GM06990 (cell line): ENCODE measurements around the gene EFNA1.
A peak's percentile ranks its signal among the peaks of the same experiment; 100 is the strongest.

Source experiments
- DNase-seq: peaks from one replicate; pipeline ENCODE4 v3.0.0-alpha.2; 2011; ENCODE audit not compliant: insufficient read length; ENCODE audit errors: extremely low read depth
- H3K27me3 ChIP-seq: replicated peaks from 2 replicates; pipeline ENCODE4 v1.6.0; 2011; ENCODE audit warnings: low read length; ENCODE audit not compliant: control insufficient read depth, insufficient read depth
- H3K36me3 ChIP-seq: 2 replicates; pipeline ENCODE4 v1.5.1; 2011; ENCODE audit warnings: low read length; ENCODE audit not compliant: control insufficient read depth, insufficient read depth
- H3K4me3 ChIP-seq: replicated peaks from 2 replicates; pipeline ENCODE4 v1.5.1; 2011; ENCODE audit warnings: low read depth, mild to moderate bottlenecking, control low read depth, low read length
- CTCF ChIP-seq: IDR thresholded peaks from 2 replicates; pipeline ENCODE4 v1.5.1; 2011; ENCODE audit warnings: low read length, control low read depth, mild to moderate bottlenecking, inconsistent platforms; ENCODE audit not compliant: insufficient read depth, poor library complexity, severe bottlenecking

Gene EFNA1

DNA sequence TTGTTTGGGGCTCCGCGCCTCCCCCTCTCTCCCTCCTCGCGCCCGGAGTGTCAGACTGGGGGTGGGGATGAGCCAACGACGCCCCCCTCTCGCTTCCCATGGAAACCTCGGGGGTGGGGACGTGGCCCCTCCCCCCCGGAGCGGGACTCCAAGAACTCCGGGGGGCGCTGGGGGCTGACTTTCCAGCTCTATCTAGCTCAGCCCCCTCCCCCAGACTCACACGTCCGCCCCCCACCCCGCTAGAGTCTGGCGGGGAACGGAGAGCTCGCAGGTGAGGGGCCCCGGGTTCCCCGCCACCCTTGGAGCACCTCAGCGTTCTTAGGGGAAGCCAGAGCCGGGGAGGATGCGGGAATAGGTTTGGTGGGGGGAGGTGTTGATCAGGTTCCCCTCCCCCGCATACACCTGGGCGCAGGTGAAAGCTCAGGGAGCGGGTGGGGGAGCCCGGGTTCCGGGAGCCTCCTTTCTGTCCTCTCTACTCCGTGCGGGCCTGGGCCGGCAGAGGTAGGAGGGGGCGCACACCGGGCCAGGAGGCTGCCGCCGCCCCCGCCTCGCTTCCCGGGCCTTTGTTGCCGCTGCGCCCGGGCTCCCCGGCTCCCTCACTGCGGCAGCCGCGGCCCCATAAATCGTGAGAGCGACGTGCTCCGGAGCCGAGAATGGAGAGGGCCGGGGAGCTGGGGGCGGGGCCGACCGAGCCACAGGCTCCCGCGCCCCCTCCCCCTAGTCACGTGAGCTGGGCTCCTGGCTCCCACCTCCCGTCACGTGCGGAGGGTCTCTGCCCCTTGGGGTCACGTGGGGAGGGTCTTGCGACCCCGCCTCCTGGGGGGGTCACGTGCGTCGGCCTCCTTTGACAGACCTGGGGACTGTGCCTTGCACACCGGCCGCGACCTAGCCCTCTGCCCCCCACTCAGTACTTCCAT is 47.1 kb upstream of the EFNA1 start:
- Histone ChIP-seq H3K4me3 (0 out of 2 replicates have a peak overlapping the region, but pooled peaks have one; percentile 3), H3K27me3 (peaks cover 5% of the 10 kb centered on the region), H3K36me3 (no peaks in the 10 kb centered on the region)
- TF ChIP-seq CTCF: no peak
- no peak for DNase-seq

DNA sequence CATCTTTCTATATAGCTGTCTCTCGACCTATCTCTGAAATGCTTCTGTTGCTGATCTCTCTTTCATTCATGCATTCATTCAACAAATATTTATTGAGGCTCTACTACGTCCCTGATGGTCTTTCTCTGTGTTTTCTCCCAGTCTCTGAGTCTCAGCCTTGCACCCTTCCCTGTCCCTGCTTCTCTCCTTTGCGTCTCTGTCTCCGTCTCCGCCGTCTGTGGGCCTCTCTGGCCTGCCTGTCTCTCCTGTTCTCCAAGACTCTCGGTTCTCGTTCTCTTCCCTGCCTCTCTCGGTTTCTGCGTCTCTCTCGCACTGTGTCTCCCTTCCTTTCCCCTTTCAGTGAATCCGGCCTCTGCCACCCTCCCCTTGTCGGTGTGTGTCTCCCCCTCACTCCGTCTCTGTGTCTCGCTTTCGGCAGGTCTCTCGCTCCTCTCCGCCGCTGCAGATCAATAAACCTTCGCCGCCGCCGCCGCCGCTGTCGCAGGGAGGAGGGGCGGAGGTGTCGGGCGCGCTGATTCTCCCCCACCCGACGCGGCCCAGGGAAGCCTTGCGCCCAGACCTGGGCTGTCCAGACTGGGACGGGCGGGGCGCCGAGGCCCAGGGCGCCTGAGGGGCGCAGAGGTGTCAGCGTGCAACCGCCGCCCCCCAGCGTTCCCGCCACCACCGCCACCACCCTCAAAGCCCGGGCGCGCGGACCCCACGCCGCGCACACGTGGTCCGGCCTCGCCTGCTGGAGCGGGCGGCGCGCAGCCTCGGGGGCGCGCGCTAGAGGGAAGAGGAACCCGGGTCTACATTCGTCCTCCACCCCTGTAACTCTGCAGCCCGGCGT is 46.0 kb upstream of the EFNA1 start:
- TF ChIP-seq CTCF: no peak
- Histone ChIP-seq H3K4me3 (no peak overlapping the region), H3K27me3 (peaks cover 5% of the 10 kb centered on the region), H3K36me3 (no peaks in the 10 kb centered on the region)
- DNase-seq: no peak

- no peak for DNase-seq
- Histone ChIP-seq H3K4me3 (no peak overlapping the region), H3K27me3 (peaks cover 5% of the 10 kb centered on the region), H3K36me3 (no peaks in the 10 kb centered on the region)
- TF ChIP-seq CTCF: no peak
Observed at GRCh38 chr1:155082301-155083051, 45.2 kb upstream of the EFNA1 start.

- DNase-seq: no peak
- no peak overlapping the region for H3K4me3 ChIP-seq
- H3K36me3 ChIP-seq: no peaks in the 10 kb centered on the region
- no peak for TF ChIP-seq CTCF
- H3K27me3 ChIP-seq: peaks cover 5% of the 10 kb centered on the region
Observed at GRCh38 chr1:155083052-155083541, 44.6 kb upstream of the EFNA1 start.

DNA sequence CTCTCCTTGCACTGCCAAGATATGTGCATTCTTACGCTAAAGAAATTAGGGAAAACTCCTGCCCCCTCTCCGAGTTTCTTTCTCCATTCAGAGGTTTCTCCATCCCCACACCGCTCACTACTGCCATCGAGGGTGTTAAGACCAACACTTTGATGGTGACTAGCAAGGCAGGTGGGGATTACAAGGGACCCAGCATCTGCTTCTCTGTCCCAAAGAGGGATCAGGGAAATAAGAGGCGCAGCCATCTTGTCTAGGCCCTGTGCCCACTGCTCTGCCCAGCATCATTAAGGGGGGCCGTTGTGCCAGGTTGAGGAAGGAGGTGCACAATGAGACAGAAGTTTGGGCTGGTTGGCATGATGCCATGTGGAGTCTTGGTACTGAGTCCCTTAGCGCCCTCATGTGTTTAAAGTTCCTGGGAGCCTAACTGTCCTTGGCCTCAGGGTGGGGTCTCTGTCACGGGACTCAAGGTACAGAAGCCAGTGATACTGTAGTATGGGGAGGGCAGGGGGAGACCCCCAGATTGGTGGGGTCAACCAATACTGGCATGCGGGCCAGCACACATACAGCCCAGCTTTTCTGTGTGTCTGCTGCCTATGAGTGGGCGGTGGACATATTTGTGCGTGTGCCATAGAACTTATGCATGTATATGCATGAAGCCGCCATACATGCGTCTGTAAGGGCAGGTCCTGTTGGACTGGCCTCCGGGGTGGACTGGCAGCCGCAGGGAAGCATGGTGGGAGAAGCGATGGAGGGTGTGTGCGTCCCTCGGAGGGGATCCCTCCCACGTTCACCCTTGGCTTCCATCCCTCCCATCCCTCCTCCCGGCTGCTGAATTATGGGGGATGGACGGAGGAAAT is 43.6 kb upstream of the EFNA1 start:
- Histone ChIP-seq H3K36me3 (no peaks in the 10 kb centered on the region), H3K27me3 (peaks cover 5% of the 10 kb centered on the region), H3K4me3 (peak overlapping the region; percentile 19; the same call in 1 of the 2 replicates)
- no peak for DNase-seq
- TF ChIP-seq CTCF: peak; percentile 28
